Uterus (tissue), 4 donors: ENCODE results near the gene DDX56. TPM values are rescaled to one million over a fixed set of nuclear protein-coding genes. Genes with fewer than 3 reads are reported as not detected.

Experiments
- DNase-seq, 2 donors: peaks; one replicate each; pipeline ENCODE4 v3.0.0-alpha.2; 2019 to 2020
- H3K27ac ChIP-seq, 2 donors: fragments of 200-600 bp; sonication (generic); 1 replicate in 1 of 2; 2 replicates in 1 of 2; pipeline ENCODE4 v1.5.1; 2016 to 2018
- H3K27me3 ChIP-seq, 2 donors: fragments of 200-600 bp; sonication (generic); one replicate each; pipeline ENCODE4 v1.5.1; 2018 to 2019; ENCODE audit warnings: control low read depth in 1 of 2
- H3K36me3 ChIP-seq, 2 donors: fragments of 200-600 bp; sonication (generic); one replicate each; pipeline ENCODE4 v1.5.1; 2019; ENCODE audit warnings: control low read depth in 1 of 2
- H3K4me1 ChIP-seq, 2 donors: fragments of 200-600 bp; sonication (generic); one replicate each; pipeline ENCODE4 v1.5.1; 2018 to 2019; ENCODE audit warnings: control low read depth in 1 of 2
- H3K4me3 ChIP-seq, 2 donors: fragments of 200-600 bp; sonication (generic); 1 replicate in 1 of 2; 2 replicates in 1 of 2; pipeline ENCODE4 v1.5.1; 2018 to 2019; ENCODE audit warnings: mild to moderate bottlenecking in 1 of 2
- H3K9me3 ChIP-seq, 2 donors: fragments of 200-600 bp; sonication (generic); one replicate each; pipeline ENCODE4 v1.5.1; 2019; ENCODE audit warnings: control low read depth in 1 of 2
- POLR2A ChIP-seq, 2 donors: fragments of 450-650 bp; IDR thresholded peaks; one replicate each; pipeline ENCODE4 v1.6.1; 2016; ENCODE audit warnings: antibody characterized with exemption in 2 of 2, mild to moderate bottlenecking in 1 of 2, moderate library complexity in 1 of 2
- intact Hi-C: fragments of 100-400 bp; cut with DNase I; formaldehyde crosslinking; loops from one replicate; pipeline ENCODE4 v1.15.1; 2023; ENCODE audit warnings: low total_unique reads
- total RNA-seq, 4 donors: library from RNA; depleted of rRNA in 3 of 4; stranded (reverse); fragments of >200 nt in 3 of 4; gene quantifications; one replicate each; pipeline versions ENCODE4 v1.1.0 to v1.2.4, GENCODE V29; 2014 to 2023
- TF ChIP-seq, protein P1 (sequence below), 4 experiments: fragments of 200-600 bp in 2 of 4; fragments of 450-650 bp in 2 of 4; sonication (generic) in 2 of 4; IDR thresholded peaks; one replicate each; pipeline ENCODE4 v1.5.1; 2016 to 2019; ENCODE audit warnings: antibody characterized with exemption in 4 of 4, mild to moderate bottlenecking in 2 of 4, moderate library complexity in 1 of 4
- donor health status: DM: yes; HTN: yes; CAD: no.

DDX56 gene
- total RNA-seq, 4 donors from 2014 or later: 35.9 to 75.8 (median 45.2) TPM

DNA sequence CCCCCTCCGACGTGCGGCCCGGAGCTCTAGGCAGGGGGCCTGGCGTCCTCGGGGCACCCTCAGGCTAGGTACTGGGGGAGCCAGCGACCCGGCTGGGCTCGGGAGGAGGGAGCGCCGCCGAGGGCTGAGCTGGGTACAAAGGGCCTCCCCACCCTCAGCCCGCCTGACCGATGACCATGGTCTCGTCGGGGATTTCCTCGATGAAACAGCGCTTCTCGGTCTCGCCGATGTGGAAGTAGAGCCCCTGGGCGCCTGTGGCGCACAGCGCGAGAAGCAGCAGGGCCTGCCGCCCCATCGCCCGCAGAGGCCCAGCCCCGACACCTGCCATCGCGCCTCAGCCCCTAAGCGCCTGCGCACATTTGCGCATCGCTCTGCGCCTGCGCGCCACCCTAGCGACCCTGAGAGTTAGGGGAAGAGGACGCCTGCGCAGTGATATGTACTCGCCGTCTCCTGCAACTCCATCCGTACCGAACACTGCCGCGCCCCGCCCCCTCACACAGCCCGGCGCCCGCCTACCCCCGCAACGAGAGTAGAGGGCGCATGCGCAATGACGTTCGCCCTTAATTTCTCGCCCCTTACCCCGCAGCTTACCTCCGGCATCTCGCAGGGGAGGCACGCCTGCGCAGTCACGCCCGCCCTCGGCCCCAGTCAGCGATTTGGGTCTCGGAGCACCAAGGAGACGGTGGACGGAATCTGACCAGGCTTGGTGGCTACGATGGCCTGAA is 8.3 kb upstream of the DDX56 start, which contains the start of gene TMED4:
TMED4 (minus strand) TSS at position 353 of the 725 bp plus-strand sequence; CDS start at position 328, 25 bp downstream.
- intact Hi-C loops: no loop called here
- peak; percentile 84 to 86 for TF ChIP-seq POLR2A (IDR thresholded peaks at IDR 0.05)
- TF ChIP-seq, protein P1, sequence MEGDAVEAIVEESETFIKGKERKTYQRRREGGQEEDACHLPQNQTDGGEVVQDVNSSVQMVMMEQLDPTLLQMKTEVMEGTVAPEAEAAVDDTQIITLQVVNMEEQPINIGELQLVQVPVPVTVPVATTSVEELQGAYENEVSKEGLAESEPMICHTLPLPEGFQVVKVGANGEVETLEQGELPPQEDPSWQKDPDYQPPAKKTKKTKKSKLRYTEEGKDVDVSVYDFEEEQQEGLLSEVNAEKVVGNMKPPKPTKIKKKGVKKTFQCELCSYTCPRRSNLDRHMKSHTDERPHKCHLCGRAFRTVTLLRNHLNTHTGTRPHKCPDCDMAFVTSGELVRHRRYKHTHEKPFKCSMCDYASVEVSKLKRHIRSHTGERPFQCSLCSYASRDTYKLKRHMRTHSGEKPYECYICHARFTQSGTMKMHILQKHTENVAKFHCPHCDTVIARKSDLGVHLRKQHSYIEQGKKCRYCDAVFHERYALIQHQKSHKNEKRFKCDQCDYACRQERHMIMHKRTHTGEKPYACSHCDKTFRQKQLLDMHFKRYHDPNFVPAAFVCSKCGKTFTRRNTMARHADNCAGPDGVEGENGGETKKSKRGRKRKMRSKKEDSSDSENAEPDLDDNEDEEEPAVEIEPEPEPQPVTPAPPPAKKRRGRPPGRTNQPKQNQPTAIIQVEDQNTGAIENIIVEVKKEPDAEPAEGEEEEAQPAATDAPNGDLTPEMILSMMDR (IDR thresholded peaks at IDR 0.05): peak in 1 of 4 experiments; percentile 14

DNA sequence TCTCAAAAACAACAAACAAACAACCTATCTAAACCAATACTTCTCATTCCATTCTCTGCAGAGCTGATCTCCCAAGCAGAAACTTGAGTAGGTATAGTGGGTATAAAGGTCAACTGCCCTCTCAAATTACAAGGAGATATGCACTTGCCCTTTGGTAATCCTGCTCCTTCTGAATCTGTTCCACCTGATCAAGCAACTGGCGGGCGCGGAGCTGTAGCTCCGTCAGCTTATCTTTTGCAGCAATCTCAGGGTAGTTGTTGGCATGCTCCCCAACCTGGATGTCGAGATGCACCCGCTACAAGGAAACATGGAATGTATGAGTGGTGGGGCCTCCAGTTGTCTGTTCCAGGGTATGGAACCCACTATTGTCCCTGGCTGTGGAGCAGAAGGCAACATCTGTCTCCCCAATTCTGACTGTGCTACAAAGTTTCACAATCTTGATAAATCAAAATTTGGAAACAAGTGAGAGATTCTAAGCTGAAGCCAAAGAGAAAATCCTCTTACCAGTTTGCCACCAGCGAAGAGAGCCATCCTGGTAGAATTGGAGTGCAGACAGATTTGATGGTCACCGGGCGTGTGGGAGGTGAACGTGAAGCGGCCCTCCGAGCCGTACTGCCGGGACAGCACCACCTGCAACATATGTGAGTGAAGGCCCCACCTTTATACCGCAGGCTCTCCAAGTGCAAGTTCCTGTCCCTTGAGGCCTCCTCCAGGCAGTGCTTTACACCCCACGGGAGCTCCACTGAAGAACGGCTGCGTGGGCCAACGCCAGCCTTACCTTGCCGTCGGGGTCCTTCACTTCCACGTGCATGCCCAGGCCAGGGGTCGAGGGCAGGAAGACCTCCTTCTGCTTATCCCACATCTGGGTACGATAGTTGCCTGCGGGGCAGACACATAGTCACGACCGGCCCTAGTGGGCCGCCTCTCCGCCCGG is 7.5 kb upstream of the DDX56 start:
- peak overlapping the region; percentile 71 to 90 for H3K4me3 ChIP-seq
- H3K27ac ChIP-seq: peak overlapping the region; percentile 77 to 98
- TF ChIP-seq, protein P1 (IDR thresholded peaks at IDR 0.05): no peak
- no peak for TF ChIP-seq POLR2A (IDR thresholded peaks at IDR 0.05)
- peaks cover 4 to 12% of the 10 kb centered on the region in 2 donors for H3K4me1 ChIP-seq
- DNase-seq: peak; percentile 26 to 32
- no peaks in the 10 kb centered on the region for H3K9me3 ChIP-seq
- H3K27me3 ChIP-seq: no peaks in the 10 kb centered on the region
- no peaks in the 10 kb centered on the region for H3K36me3 ChIP-seq
- intact Hi-C loops: no loop called here

More for the DNA sequence above, 8.3 kb upstream of the DDX56 start, which contains the start of gene TMED4:
- no peaks in the 10 kb centered on the region for H3K36me3 ChIP-seq
- peak within 1 kb of the TSS; percentile 97 to 98 for H3K27ac ChIP-seq
- DNase-seq: peak; percentile 100
- H3K27me3 ChIP-seq: no peaks in the 10 kb centered on the region
- peak within 1 kb of the TSS; percentile 71 to 90 for H3K4me3 ChIP-seq
- peaks cover 4 to 12% of the 10 kb centered on the region in 2 donors for H3K4me1 ChIP-seq
- H3K9me3 ChIP-seq: no peaks in the 10 kb centered on the region

DNA sequence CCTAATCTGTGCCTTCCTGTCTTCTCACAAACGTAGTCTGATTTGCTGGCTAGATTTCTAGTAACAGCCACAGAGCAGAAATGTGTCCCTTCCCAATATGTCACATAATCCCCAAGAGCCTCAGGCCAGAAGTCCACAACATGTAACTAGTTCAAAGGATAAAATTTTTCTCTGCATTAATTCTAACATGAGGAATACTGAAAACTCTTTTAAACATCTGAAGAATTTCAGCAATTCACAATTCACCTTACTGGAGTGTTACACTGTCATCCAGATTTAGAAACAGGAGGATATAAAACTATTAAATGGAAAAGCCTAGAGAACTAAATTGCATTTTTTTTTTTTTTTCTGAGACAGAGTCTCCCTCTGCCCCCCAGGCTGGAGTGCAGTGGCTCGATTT is 2.5 kb upstream of the DDX56 start:
- H3K36me3 ChIP-seq: no peaks in the 10 kb centered on the region
- H3K4me1 ChIP-seq: peaks cover 10 to 12% of the 10 kb centered on the region in 2 donors
- intact Hi-C loops: loop anchor here (10.0 kb wide), 1 partner anchor 409 kb away; no protein-coding TSS in a partner anchor

DNA sequence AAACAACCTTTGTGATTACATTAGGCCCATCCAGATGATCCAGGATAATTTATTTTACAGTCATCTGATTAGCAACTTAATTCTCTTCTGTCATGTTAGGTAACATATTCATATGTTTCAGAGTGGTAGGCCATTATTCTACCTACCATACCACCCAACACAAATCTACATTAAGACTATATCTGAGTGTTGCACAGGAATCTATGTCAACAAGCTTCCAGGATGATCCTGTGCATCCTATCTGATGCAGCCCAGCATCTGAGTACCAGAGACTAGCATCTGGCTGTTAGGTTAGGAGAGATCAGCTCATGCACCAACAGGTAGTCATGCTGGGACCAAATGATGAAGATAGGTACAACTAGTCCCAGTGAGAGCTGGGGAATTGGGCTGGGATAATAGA is 1.3 kb upstream of the DDX56 start:
- intact Hi-C loops: loop anchor here (10.0 kb wide), 1 partner anchor 410 kb away; no protein-coding TSS in a partner anchor
- Histone ChIP-seq H3K36me3 (no peaks in the 10 kb centered on the region), H3K9me3 (no peaks in the 10 kb centered on the region), H3K4me3 (no peak overlapping the region), H3K27me3 (no peaks in the 10 kb centered on the region), H3K4me1 (peaks cover 0 to 6% of the 10 kb centered on the region in 2 donors), H3K27ac (no peak overlapping the region)
- TF ChIP-seq, protein P1 (IDR thresholded peaks at IDR 0.05): no peak
- no peak for TF ChIP-seq POLR2A (IDR thresholded peaks at IDR 0.05)
- DNase-seq: no peak

More for the DNA sequence above, 2.5 kb upstream of the DDX56 start:
- Histone ChIP-seq H3K27me3 (no peaks in the 10 kb centered on the region), H3K27ac (no peak overlapping the region), H3K4me3 (no peak overlapping the region), H3K9me3 (no peaks in the 10 kb centered on the region)
- TF ChIP-seq, protein P1 (IDR thresholded peaks at IDR 0.05): no peak
- no peak for TF ChIP-seq POLR2A (IDR thresholded peaks at IDR 0.05)
- DNase-seq: no peak
